Ovary (tissue), 3 donors: ENCODE data around the gene SLC13A2.

Experiments
- POLR2A ChIP-seq: fragments of 450-650 bp; IDR thresholded peaks from one replicate; pipeline ENCODE4 v1.6.1; 2017; ENCODE audit warnings: antibody characterized with exemption, mild to moderate bottlenecking, moderate library complexity
- TF ChIP-seq, protein P1 (sequence below), 3 donors: fragments of 450-650 bp in 2 of 3; fragments of 200-600 bp in 1 of 3; IDR thresholded peaks; one replicate each; pipeline versions ENCODE4 v1.5.1 to v1.8.0; 2016 to 2022; ENCODE audit warnings: antibody characterized with exemption in 3 of 3, mild to moderate bottlenecking in 1 of 3
- donor health status: DM: no; HTN: no; CAD: no.

DNA sequence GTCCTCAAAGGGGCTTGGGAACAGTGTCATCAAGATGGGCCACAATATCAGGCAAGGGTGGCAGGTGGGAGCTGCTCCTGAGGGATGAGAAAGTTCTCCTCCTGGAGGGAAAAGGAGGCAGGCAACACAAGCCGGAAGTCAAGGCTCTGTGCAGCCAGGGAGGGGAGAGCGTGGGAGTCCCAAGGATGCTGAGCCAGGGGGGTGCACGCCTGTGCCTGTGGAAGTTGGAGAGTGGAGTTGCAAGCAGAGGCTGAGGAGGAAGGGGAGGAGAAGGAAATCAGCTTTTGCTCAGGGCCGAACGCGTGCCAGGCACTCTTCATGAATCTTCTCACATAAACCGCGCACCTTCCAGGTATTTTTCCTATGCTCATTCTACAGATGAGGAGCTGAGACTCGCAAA, 7.4 kb upstream of the SLC13A2 start:
- TF ChIP-seq, protein P1, sequence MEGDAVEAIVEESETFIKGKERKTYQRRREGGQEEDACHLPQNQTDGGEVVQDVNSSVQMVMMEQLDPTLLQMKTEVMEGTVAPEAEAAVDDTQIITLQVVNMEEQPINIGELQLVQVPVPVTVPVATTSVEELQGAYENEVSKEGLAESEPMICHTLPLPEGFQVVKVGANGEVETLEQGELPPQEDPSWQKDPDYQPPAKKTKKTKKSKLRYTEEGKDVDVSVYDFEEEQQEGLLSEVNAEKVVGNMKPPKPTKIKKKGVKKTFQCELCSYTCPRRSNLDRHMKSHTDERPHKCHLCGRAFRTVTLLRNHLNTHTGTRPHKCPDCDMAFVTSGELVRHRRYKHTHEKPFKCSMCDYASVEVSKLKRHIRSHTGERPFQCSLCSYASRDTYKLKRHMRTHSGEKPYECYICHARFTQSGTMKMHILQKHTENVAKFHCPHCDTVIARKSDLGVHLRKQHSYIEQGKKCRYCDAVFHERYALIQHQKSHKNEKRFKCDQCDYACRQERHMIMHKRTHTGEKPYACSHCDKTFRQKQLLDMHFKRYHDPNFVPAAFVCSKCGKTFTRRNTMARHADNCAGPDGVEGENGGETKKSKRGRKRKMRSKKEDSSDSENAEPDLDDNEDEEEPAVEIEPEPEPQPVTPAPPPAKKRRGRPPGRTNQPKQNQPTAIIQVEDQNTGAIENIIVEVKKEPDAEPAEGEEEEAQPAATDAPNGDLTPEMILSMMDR (IDR thresholded peaks at IDR 0.05), result no peak
- TF ChIP-seq POLR2A, result no peak
